WTC11 (cell line): ENCODE data around the gene SNRNP25.

Source experiments
- CBFB ChIP-seq: sonication (generic); formaldehyde crosslinking; IDR thresholded peaks from 2 replicates; pipeline ENCODE4 v1.8.1; 2022; ENCODE audit warnings: mild to moderate bottlenecking, low read depth, missing genetic modification reagents
- CTCF ChIP-seq: fragments of 200-600 bp; IDR thresholded peaks from 2 replicates; pipeline ENCODE4 v1.8.0; 2022; ENCODE audit warnings: antibody characterized with exemption
- E2F4 ChIP-seq: sonication (generic); formaldehyde crosslinking; IDR thresholded peaks from 2 replicates; pipeline ENCODE4 v1.8.1; 2022; ENCODE audit warnings: low read depth, mild to moderate bottlenecking, moderate library complexity, missing genetic modification reagents, borderline replicate concordance
- FOXP1 ChIP-seq: sonication (generic); formaldehyde crosslinking; IDR thresholded peaks from 2 replicates; pipeline ENCODE4 v1.8.0; 2022; ENCODE audit warnings: missing genetic modification reagents, mild to moderate bottlenecking, moderate library complexity, borderline replicate concordance
- GABPB1 ChIP-seq: sonication (generic); formaldehyde crosslinking; IDR thresholded peaks from 2 replicates; pipeline ENCODE4 v1.8.1; 2023; ENCODE audit warnings: mild to moderate bottlenecking, missing genetic modification reagents
- GRHL2 ChIP-seq: fragments of 250-450 bp; sonication (Bioruptor Pico); IDR thresholded peaks from 2 replicates; pipeline ENCODE4 v1.8.0; 2022; ENCODE audit warnings: mild to moderate bottlenecking, moderate library complexity; ENCODE audit not compliant: insufficient replicate concordance, severe bottlenecking
- MXD4 ChIP-seq: fragments of 250-450 bp; sonication (Bioruptor Pico); IDR thresholded peaks from 2 replicates; pipeline ENCODE4 v1.8.0; 2021; ENCODE audit warnings: mild to moderate bottlenecking, moderate library complexity, borderline replicate concordance
- NFYB ChIP-seq: sonication (generic); formaldehyde crosslinking; conservative IDR thresholded peaks from 2 replicates; pipeline ENCODE4 v1.8.0; 2022; ENCODE audit warnings: low read depth, missing genetic modification reagents
- NR1H2 ChIP-seq: sonication (generic); formaldehyde crosslinking; IDR thresholded peaks from 2 replicates; pipeline ENCODE4 v1.9.0; 2021; ENCODE audit warnings: mild to moderate bottlenecking, moderate library complexity, missing genetic modification reagents
- RELA ChIP-seq: sonication (generic); formaldehyde crosslinking; IDR thresholded peaks from 2 replicates; pipeline ENCODE4 v1.8.1; 2022; ENCODE audit warnings: missing genetic modification reagents, mild to moderate bottlenecking, borderline replicate concordance
- RORB ChIP-seq: fragments of 250-450 bp; sonication (Bioruptor Pico); IDR thresholded peaks from 2 replicates; pipeline ENCODE4 v1.9.0; 2021; ENCODE audit warnings: mild to moderate bottlenecking
- SP1 ChIP-seq: sonication (generic); formaldehyde crosslinking; conservative IDR thresholded peaks from 2 replicates; pipeline ENCODE4 v1.8.1; 2022; ENCODE audit warnings: missing genetic modification reagents
- TEAD1 ChIP-seq: sonication (generic); formaldehyde crosslinking; IDR thresholded peaks from 2 replicates; pipeline ENCODE4 v1.8.0; 2022; ENCODE audit warnings: mild to moderate bottlenecking, missing genetic modification reagents
- TF ChIP-seq, protein P1 (sequence below): sonication (generic); formaldehyde crosslinking; IDR thresholded peaks from 2 replicates; pipeline ENCODE4 v1.8.1; 2023; ENCODE audit warnings: mild to moderate bottlenecking, missing genetic modification reagents, moderate library complexity

DNA sequence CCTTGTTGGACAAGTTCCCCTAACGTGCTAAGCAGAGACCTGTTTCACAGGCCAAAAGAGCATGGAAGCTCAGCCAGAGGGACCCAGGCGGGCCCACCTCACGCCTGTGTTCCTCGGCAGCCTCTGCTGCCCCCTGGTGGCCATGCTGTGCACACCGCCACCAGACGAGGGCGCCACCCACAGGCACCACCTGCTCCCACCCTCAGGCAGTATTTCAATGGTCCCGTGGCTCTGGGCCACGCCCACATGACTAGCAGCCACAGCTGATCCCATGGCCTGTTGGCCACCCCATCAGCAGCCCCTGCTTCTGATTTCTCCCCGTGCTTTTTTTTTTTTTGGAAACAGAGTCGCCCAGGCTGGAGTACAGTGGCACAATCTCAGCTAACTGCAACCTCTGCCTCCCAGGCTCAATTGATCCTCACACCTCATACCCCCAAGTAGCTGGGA, 43.3 kb downstream of the SNRNP25 start:
- TF ChIP-seq RORB (CRISPR knock-in tag) (no peak), CTCF (peak; percentile 100), E2F4 (no peak), MXD4 (CRISPR knock-in tag) (no peak), CBFB (CRISPR knock-in tag) (no peak), TEAD1 (CRISPR knock-in tag) (peak; percentile 75; the same call in 1 of the 2 replicates), NFYB (CRISPR knock-in tag) (no peak), FOXP1 (no peak), GRHL2 (no peak), RELA (no peak), NR1H2 (CRISPR knock-in tag) (no peak), GABPB1 (CRISPR knock-in tag) (no peak), SP1 (CRISPR knock-in tag) (peak; percentile 86)
- TF ChIP-seq, protein P1, sequence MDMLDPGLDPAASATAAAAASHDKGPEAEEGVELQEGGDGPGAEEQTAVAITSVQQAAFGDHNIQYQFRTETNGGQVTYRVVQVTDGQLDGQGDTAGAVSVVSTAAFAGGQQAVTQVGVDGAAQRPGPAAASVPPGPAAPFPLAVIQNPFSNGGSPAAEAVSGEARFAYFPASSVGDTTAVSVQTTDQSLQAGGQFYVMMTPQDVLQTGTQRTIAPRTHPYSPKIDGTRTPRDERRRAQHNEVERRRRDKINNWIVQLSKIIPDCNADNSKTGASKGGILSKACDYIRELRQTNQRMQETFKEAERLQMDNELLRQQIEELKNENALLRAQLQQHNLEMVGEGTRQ (CRISPR knock-in tag) = peak; percentile 77
